ENCODE data around the gene PTPN9.

GRCh38 chr15:75451202-75451673 lies 127.9 kb downstream of the PTPN9 start:
- no peak for TF ChIP-seq CTCF (IDR thresholded peaks at IDR 0.05)
- no peak for TF ChIP-seq POLR2A (IDR thresholded peaks at IDR 0.05)
